Stimulated activated CD4-positive, alpha-beta T cell treated with anti-CD3 and anti-CD28 coated beads, Interleukin-15, amount 100 ng/mL, for 24 hours (primary cell): ENCODE results near the gene DRICH1.
"Not testable (repeated sequence)": the region's sequence is repeated elsewhere in the genome, so short reads cannot be mapped to it uniquely, and the experiment has no call there.

Experiments used
- DNase-seq: peaks from one replicate; pipeline ENCODE4 v3.0.0-alpha.2; 2020

Gene DRICH1

DNA sequence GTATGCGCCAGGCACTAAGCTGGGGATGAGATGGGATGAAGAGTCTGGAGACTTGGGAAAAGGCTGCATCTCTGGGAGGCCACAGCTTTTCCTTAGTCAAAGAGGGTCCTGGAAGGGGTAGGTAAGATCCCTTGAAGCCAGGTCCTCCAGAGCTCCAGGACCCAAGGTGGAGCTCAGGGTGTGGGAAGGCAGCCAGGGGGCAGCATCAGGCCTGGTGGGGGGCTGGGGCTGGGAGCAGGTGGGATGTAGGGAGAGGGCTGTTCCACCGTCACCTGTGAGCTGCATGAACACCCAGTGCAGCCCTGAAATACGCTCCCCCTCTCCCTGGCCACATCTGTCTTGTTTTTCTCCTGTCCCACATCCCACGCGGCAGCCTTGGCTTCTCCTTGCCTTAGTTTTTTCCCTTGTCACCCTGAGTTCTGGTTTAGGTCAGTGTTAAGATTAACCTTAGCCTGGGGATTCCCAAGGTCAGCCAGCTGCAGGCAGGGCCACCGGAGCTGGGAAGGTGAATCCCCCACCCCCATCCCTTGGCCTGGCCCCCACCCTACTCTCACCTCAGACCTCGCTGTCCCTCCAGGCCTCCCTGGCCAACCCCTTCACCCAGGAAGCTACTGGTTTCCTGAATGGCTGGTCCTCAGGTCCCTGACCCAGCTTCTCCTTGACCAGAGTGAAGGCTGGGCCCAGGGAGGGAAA lies 34.4 kb downstream of the DRICH1 start:
- DNase-seq: not testable (repeated sequence)

DNA sequence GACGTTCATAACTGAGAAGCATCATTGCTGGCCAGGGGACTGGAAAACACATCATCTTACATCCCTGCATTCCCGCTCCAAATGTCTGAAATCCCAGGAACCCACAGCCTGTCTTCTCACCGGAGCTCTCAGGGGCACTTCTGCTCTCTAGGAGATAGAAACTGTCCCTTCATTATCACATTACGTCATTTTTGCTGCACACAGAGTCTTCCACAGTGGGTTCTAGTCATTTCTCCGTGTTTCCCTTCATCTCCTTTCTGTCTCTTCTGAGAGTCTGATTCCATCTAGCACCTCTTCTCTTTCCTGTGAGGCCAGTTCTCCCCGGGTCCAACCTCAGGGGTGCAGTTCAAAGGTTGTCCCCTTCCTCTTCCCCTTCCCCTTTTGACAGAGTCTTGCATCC lies 36.2 kb downstream of the DRICH1 start:
- DNase-seq: not testable (repeated sequence)

GRCh38 chr22:23591846-23592245 lies 40.3 kb downstream of the DRICH1 start:
- no peak for DNase-seq

- DNase-seq: peak; percentile 76
Measured at GRCh38 chr22:23591201-23591791, 40.8 kb downstream of the DRICH1 start.

- no peak for DNase-seq
Measured at GRCh38 chr22:23583836-23584235, 48.3 kb downstream of the DRICH1 start.

DNA sequence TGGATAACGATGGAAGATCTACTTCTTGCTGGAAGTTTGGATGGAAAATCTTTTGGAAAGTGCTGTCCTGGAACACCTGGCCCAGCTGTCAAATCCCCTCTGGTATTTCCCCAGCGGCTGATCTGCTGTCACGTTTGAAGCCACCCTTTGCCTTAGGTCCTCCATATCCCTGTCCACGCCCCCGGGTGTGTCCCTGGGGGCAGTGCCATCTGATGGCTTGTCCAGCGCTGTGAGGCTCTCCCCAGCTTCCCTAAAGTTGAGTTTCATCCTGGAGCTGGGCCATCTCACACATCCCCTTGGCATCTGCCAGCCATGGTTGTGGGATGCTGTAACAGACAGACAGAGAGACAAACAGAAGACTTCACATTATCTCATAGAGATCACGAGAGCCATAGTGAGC lies 49.0 kb downstream of the DRICH1 start:
- no peak for DNase-seq

DNA sequence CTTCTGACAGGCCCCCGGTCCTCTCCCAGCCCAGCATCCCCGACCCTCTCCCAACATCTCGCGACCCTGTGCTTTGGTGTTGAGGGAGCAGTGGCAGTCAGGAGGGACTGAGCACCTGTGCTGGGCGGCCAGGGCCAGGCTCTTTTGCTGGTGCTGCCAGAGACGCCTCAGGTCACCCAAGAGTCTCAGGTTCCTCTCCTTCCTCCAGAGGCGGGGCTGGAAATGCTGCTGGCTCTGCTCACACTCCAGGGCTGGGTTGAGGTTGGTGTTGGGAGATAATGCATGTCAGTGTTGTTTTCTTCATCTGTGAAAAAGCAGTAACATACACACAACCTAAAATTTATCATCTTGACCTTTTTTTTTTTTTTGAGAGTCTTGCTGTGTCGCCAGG lies 50.9 kb downstream of the DRICH1 start:
- DNase-seq: no peak

DNA sequence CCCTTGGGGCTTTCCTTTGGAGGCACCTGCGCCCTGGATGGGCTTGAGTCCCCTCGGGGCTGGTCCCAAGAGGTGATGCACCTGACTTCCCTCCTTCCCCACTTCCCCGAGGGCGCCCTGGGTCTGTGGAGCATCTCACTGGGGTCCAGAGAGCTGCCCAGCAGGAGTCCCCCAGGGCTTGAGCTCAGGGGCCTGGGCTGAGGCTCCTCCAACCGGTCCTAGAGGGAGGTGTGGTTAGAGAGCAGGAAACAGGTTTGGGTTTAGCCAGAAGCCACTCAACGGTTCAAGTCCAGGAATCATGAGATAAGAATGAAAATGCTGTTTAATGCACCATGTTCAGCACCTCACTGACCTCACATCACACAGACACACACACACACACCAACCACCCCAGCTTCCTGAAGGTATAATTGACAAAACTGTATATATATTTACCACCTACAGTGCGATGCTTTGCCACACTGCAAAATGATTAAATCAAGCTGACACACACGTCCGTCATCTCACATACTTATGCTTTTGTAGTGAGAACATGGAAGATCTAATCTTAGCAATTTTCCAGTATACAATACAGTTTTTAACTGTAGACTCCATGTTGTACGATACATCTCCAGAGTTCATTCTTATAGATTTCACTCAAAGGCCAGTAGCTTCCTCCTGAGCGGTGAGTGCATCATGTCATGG lies 51.4 kb downstream of the DRICH1 start:
- DNase-seq: no peak

GRCh38 chr22:23579870-23580575 lies 52.1 kb downstream of the DRICH1 start, which contains the start of gene IGLL1:
TSS of gene IGLL1 (minus strand) at chr22:23580290. CDS start at chr22:23580190, 100 bp downstream.
- DNase-seq: no peak

DNA sequence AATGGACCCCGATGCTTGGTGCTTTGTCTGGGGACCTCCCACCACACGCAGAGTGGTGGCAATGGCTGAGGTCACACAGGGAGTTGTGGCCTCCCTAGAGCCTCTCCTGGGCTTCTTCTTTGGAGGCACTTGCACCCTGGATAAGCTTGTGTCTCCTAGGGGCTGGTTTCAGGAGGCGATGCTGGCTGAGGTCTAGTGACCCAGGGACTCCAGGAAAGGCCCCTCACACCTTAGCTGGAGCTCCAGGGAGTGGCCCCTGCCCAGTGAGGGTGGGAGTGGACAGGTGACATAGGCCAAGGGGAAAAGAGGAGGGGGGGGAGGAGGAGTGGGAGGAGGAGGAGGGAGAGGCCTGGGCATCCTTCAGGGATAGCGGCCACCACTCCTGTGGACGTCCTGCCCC lies 52.8 kb downstream of the DRICH1 start:
- no peak for DNase-seq

- DNase-seq: no peak
Measured at GRCh38 chr22:23578306-23578705, 53.8 kb downstream of the DRICH1 start.

DNA sequence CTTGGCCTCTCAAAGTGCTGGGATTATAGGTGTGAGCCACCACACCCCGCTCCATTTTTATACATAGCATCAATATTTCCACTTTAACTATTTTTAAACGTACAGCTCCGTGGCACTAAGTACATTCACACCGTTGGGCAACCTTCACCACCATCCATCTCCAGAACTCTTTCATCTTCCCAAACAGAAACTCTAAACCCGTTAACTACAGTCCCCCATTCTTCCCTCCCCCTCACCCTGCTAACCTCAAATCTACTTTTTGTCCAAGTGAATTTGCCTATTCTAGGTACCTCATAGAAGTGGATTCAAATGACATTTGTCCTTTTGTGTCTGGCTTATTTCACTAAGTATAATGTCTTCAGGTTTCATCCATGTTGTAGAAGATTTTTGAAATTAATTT lies 55.4 kb downstream of the DRICH1 start:
- DNase-seq: no peak

DNA sequence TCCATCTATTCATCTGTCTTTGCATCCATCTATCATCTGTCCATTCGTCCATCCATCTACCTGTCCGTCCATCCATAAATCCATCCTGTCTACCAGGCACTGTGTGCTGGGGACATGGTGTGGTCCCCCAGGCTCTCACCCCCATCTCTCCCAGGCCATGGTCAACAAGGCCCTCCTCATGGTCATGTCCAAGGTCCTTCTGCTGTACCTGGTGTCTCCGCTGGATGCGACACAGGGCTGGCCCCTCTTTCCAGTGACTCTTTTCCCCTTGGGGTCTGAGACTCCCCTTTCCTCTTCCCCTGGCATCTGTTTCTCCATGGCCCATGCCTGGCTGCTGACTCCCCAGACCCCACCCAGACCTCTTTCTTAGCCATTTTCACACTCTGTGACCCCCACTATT lies 56.5 kb downstream of the DRICH1 start:
- no peak for DNase-seq

- no peak for DNase-seq
Measured at GRCh38 chr22:23574877-23575276, 57.2 kb downstream of the DRICH1 start.

DNA sequence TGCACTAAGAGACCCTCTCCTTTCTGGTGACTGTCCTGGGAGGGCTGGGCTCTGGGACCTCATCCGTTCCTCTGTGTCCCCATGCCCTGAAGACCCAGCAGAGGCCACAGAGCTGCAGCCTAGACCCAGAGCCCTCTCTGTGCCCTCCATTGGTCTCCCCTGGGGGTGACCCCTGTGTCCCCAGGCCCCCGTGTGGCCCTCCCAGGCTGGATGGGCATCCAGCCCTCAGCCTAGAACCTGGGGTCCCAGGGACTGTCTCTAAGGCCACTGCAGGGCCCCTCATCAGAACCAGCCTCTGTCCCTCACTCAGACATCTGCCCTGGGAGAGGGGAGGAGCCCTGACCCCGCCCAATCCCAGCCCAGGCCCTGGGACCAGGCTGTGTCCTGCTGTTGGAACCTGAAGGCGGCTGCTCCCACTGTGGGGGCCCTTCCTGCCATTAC lies 57.7 kb downstream of the DRICH1 start:
- no peak for DNase-seq

DNA sequence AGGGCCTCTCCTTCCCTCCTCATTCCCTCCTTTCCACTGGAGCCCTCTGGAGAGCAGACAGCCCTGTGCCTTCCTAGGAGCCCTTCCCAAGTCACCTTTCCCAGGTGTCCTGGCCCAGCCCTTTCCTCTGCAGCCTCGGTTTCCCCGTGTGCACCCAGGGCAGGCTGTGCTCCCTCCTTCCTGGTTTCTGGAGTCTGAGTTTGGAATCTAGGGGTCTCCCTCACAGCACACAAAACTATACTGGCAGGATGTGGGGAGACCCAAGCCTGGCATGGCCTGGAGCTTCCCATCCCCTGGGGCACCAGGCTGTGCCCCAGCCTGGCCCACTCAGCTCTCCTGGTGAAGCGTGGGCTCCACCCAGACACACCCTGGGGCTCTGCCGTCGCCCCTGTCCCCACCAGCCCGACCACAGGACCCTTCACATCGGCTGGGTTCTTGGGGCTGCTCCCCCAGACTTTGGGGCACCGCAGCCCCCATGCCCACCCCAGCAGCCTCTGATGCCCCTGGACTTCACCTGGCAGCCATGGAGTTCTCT lies 58.4 kb downstream of the DRICH1 start:
- DNase-seq: not testable (repeated sequence)

GRCh38 chr22:23573106-23573505 lies 59.0 kb downstream of the DRICH1 start:
- not testable (repeated sequence) for DNase-seq

DNA sequence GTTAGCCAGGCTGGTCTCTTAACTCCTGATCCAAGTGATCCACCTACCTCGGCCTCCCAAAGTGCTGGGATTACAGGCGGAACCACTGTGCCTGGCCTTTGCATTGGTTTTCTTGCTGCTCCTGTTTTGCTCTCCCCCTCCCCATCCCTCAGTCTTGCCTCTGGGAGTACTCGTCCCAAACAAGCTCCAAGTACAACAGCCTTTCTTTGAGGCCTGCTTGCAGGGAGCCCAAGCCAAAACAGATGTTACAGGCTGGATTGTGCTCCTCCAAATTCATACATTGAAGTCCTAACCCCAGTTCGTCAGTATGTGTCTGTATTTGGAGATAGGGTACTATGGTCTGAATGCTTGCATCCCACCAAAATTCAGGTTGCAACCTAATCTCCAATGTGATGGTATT lies 60.6 kb downstream of the DRICH1 start:
- no peak for DNase-seq

- DNase-seq: no peak
Measured at GRCh38 chr22:23570681-23571080, 61.4 kb downstream of the DRICH1 start.

GRCh38 chr22:23569716-23570115 lies 62.4 kb downstream of the DRICH1 start:
- no peak for DNase-seq

GRCh38 chr22:23569291-23569690 lies 62.8 kb downstream of the DRICH1 start:
- no peak for DNase-seq

DNA sequence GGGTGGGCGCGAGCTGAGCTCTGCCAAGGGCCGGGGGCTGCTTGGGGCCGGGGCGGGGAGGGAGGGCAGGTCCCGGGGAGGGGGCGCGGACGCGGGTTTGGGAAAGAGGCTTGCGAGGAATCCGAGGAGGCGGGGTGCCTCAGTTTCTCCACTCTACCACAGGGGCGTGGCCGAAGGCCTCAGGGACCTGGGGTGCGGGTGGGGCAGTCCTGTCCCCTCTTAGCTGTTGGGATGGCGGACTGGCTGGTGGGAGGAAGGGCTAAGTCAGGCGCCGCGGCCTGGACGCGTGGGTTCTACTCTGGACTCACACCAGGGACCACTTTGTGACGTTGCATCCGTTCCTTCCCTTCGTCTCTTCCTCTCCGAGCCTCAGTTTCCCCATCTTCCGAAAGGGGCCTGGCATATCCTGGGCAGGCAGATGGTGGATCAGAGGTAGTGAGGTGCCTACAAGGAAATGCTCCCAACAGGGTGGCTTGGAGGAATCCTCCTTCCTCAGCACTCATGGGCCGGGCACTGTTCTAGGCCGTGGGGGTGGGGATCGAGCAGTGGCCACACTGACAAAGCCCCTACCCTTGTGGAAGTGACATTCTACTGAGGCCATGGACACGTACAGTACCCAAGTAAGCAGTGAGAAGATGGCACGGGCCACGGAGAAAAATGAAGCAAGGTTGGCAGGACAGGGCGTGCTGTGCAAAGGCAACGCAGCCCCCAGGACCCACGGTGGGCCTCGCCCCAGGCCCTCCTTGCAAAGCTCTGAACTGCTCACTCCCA lies 65.2 kb downstream of the DRICH1 start:
- DNase-seq: no peak
